GM12892 (cell line): Measurements from ENCODE around the gene SPSB3.

Experiments
- POLR2A ChIP-seq: IDR thresholded peaks from 2 replicates; pipeline ENCODE4 v1.6.1; 2011; ENCODE audit warnings: low read depth, low read length, control low read depth
- POLR2AphosphoS5 ChIP-seq: IDR thresholded peaks from 2 replicates; pipeline ENCODE4 v1.6.1; 2011; ENCODE audit warnings: low read depth, low read length, control low read depth
- TAF1 ChIP-seq: IDR thresholded peaks from 2 replicates; pipeline ENCODE4 v1.6.1; 2011; ENCODE audit warnings: low read depth, mild to moderate bottlenecking, control low read depth, low read length, borderline replicate concordance

GRCh38 chr16:1745181-1745899, 37.0 kb downstream of the SPSB3 start:
- TF ChIP-seq POLR2A (no peak), POLR2AphosphoS5 (no peak), TAF1 (no peak)
